HG02610 (cell line): ENCODE results near the gene ADCK2.
A peak's percentile ranks its signal among the peaks of the same experiment; 100 is the strongest.
"Not testable (repeated sequence)": the region's sequence is repeated elsewhere in the genome, so short reads cannot be mapped to it uniquely, and the experiment has no call there.

Experiments used
- ATAC-seq: cut with Tn5 transposase; IDR thresholded peaks from one replicate; pipeline ENCODE4 v1.9.1; 2021; ENCODE audit warnings: mild to moderate bottlenecking, moderate library complexity; ENCODE audit not compliant: unreplicated experiment

The ADCK2 gene

DNA sequence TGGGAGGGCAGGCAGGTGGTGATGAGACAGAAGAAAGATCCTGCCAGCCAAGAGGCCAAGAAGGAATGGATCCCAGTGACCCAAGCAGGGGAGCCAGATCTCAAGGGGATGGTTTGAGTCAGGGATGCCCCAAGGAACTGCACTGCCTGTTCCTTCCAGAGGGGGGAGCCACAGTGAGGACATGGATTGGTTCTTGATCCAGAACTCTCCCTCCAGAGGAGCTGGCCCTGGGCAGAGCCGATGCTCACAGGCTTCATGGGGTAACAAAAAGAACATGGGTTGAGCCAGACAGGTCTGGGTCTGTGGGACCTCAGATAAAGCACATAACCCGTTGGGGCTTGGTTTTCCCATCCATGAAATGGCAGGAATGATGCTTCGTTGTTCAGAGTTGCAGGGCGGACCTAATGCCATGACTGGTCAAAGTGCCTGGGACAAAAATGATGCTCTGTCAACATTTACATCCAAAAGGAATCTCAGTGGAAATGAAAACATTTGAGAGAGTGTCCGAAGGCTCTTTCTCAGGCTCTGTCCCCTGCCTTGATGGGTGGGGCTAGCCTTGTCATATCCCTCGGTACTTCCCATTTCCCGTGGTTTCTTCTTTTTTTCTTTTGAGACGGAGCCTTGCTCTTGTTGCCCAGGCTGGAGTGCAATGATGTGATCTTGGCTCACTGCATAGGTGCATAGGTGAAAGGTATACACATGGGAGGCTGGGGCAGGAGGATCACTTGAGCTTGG is 27.4 kb upstream of the ADCK2 start:
- no peak for ATAC-seq

DNA sequence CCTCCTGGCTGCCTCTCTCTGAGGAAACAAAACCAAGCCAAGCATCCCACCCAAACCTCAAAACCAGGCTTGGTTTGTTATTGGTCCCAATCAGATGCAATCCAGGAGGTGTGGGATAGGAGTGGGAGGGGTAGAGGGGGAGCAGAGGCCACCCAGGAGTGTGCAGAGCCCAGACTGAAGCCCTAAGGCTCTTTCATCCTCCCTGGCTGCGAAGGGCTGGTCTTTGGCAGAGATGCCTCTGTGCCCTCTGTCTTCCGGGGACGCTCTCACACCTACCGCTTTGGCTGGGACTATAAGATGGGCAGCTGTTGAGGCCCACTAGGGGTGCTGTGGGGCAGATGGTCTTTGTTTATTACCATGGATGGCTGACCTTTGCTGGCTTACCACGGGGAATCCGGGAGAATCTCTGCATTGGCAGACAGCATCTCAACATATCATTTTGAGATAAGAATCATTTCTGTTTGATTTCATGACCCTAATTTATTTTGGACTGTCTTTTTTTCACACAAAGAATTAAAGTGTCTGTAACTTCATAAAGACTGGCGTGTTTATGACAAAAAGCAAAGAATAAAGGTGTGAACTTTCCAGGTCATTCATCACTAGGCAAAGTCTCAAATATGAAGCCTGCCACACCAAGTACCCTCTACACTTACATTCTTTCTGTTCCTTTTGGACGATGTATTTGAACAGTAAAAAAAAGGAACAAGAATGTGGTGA is 25.7 kb upstream of the ADCK2 start:
- ATAC-seq = no peak

DNA sequence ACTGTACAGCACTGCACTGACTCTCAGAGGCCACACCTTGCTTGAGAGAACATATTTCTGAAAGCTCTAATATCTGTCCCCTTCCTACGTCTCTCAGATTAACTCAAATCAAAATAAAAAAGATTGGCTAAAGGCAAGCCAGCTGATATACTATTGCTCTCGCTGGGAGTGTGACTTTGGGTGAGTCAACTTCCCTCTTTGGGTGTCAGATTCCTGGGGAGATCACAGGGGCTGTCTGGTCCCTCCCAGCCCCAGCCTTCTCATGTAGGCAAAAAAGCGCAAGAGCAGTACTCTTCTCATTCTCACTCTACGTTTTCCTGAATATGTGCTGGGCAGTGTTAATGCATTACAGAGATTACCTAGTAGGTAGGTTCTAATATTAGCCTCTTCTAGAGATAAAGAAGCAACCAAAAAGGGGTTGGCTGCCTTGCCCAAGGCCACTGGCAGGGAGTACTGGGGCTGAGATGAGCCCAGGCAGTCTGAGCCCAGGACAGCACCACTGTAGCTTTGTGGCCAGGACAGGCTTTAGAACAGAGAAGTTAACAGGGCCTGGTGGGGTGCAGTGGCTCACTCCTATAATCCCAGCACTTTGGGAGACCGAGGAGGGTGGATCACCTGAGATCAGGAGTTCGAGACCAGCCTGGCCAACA is 23.1 kb upstream of the ADCK2 start:
- no peak for ATAC-seq

DNA sequence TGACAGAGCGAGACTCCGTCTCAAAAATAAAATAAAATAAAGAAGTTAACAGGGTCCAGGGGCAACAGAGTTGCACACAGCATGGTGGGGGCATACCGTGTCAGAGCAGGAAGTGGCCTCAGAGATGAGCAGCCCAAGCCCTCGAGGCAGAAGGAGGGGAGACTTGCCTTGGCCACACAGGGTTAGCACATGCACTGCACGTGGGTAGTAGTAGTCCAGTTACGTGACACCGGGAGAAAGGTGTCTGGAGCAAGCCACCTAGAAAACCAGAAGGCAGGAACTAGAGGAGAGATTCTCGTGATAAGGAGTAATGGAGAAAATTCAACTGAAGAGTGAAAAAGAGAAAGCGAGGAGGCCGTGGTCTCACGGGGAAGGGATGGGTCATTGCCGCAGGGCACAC is 22.4 kb upstream of the ADCK2 start:
- no peak for ATAC-seq

GRCh38 chr7:140653319-140654108 is 19.2 kb upstream of the ADCK2 start:
- ATAC-seq = no peak

DNA sequence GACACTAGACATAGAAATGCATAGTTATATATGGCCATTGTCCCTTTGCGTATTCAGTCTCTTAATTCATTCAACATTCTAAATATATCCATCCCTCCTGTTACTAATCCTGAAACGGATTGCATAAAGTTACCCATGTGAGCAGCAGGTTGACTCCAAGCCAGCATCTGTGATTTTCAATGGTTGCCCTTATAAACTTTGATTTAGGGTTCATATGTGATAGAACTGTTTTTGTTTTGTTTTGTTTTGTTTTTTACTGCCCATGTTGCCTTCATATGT is 18.7 kb upstream of the ADCK2 start:
- ATAC-seq = no peak

GRCh38 chr7:140654661-140655060 is 18.1 kb upstream of the ADCK2 start:
- ATAC-seq = no peak

DNA sequence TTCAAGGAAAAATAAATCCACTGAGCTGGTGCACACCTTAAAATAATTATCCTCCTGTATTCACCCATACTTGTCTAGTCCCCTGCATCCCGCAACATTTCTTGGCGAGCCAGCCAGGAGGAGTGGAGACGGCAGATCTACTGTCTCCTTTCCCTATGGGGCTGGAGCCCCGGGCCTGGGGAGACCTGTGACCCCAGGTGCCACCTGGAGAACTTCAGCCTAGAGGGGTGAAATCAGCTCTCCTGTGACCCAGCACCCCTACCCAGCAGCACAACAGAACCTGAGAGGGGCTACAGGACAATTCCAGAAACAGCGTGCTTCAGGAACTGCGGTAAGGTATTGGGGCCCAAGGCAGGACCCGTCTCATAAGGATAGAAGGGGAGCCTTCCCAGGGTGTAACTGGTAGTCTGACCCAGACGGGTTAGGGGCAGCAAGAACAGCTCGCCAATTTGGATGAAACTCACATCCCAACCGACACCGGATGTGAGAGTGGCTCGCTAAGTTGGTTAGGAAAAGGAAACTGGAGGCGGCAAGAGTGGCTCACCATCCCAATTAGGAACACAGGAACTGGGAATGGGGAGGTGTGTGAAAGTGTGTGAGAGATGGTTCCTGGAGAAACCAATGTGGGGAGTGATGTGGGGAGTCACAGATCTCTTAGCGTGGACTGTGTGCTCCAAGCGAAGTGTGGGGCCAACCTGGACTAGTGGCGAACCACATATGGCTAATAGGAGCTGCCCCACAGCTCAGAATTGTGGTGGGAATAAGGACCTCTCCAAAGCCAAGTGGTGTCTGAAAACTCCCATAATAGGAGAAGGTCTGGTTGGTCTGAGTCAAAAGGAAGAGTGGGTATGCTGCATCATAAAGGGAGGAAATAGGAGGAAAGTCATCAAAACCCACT is 17.0 kb upstream of the ADCK2 start:
- no peak for ATAC-seq

- ATAC-seq = peak; percentile 98
These were observed 15.9 kb upstream of the ADCK2 start for GRCh38 chr7:140656548-140657515.

GRCh38 chr7:140657891-140658290 is 14.9 kb upstream of the ADCK2 start:
- ATAC-seq = no peak

DNA sequence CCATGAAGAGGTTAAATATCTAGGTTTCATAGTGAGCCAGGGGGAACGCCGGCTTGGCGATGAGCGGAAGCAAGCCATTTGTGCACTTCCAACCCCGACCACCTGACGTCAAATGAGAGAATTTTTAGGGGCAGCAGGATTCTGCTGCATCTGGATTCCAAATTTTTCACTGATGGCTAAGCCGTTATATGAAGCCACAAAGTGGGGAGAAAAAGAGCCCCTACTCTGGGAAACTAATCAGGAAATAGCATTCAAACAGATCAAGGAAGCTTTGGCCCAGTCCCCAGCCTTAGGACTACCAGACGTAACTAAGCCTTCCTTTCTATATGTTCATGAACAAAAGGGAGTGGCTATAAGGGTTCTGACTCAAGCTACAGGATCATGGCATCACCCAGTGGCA is 12.9 kb upstream of the ADCK2 start:
- ATAC-seq = no peak

GRCh38 chr7:140661124-140661523 is 11.6 kb upstream of the ADCK2 start:
- no peak for ATAC-seq

DNA sequence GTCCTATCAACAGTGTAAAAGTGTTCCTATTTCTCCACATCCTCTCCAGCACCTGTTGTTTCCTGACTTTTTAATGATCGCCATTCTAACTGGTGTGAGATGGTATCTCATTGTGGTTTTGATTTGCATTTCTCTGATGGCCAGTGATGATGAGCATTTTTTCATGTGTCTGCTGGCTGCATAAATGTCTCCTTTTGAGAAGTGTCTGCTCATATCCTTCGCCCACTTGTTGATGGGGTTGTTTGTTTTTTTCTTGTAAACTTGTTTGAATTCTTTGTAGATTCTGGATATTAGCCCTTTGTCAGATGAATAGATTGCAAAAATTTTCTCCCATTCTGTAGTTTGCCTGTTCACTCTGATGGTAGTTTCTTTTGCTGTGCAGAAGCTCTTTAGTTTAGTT is 9.8 kb upstream of the ADCK2 start:
- ATAC-seq = not testable (repeated sequence)

DNA sequence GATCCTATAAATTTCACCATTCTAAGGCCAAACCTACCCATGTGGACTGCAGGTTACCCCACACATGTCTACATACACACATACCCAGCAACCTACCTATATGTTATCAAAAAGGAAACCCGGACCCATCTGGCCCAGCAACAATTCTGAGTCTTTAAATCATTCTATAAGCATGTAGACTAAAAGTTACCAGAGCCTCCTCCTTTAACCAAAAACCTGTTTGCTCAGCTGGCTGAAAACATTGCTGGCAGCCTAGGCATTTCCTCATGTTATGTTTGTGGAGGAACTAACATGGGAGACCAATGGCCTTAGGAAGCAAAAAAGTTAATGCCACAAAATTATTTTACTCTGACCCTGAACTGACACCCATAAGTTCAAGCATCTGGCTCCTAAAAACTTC is 5.3 kb upstream of the ADCK2 start:
- no peak for ATAC-seq

GRCh38 chr7:140668641-140669040 is 4.1 kb upstream of the ADCK2 start:
- ATAC-seq = no peak

DNA sequence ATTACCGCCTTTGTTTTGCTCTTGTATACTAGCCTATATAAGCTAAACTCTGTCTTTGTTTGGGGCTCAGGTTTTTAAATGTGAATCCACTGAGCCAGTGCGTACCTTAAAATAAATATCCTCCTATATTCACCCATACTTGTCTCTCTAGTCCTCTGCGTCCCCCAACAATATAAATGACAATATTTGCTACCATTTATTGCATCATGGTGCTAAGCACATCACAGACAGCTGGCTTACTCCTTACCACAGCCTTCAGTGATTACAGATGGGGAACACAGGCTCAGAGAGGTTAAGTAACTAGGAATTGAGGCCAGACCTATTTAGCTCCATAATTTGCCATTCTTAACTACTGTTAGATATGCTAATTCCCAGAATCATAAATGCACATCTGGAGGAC is 3.4 kb upstream of the ADCK2 start:
- no peak for ATAC-seq

- not testable (repeated sequence) for ATAC-seq
These were observed 2.9 kb upstream of the ADCK2 start for GRCh38 chr7:140669862-140670261.

DNA sequence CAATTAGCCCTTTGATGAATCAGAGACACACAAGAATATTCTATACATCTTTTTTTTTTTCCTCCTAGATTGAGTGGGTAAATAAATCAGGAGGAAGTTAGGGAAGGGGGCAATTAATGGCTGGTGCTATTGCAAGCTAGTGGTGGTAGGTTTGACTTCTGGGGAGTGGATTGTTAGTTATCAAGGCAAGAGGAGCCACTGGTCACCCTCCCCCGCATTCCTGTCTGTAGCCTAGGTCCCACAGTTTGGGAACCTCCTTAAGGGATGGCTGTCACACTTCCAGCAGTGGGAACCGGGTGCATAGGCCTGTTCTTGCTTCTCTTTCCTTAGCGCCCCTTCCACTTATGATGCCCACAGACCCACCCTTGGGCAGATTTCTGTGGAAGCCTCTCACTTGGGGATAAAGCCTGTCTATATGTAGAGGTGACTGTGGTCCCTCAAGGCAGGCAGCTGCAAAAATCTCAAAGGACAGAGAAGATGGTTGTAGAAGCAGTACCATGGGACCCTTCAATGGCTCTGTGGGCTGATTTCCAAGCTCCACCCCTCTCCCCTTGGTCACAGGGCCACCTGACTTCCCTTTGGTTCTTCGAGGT is 2.3 kb upstream of the ADCK2 start:
- ATAC-seq = no peak

- no peak for ATAC-seq
These were observed 779 bp upstream of the ADCK2 start for GRCh38 chr7:140671966-140672365.
